Activated T-cell treated with anti-CD3 and anti-CD28 coated beads for 4 hours (primary cell): ENCODE measurements around the gene KIF6.
"Not testable (repeated sequence)": the region's sequence is repeated elsewhere in the genome, so short reads cannot be mapped to it uniquely, and the experiment has no call there.

Experiments used
- DNase-seq: peaks from one replicate; pipeline ENCODE4 v3.0.0-alpha.2; 2020

Gene KIF6

GRCh38 chr6:39493174-39493573 is 232.0 kb downstream of the KIF6 start:
- no peak for DNase-seq

GRCh38 chr6:39490108-39490507 is 235.1 kb downstream of the KIF6 start:
- no peak for DNase-seq

- DNase-seq, result no peak
These were observed 236.8 kb downstream of the KIF6 start for GRCh38 chr6:39488255-39488879.

- DNase-seq, result no peak
These were observed 240.9 kb downstream of the KIF6 start for GRCh38 chr6:39484276-39484675.

GRCh38 chr6:39479819-39480218 is 245.4 kb downstream of the KIF6 start:
- DNase-seq, result not testable (repeated sequence)

GRCh38 chr6:39476670-39477069 is 248.5 kb downstream of the KIF6 start:
- no peak for DNase-seq

- DNase-seq, result no peak
These were observed 249.1 kb downstream of the KIF6 start for GRCh38 chr6:39476151-39476550.

- no peak for DNase-seq
These were observed 253.1 kb downstream of the KIF6 start for GRCh38 chr6:39471954-39472659.

- no peak for DNase-seq
These were observed 254.7 kb downstream of the KIF6 start for GRCh38 chr6:39470506-39470905.

GRCh38 chr6:39468385-39468784 is 256.8 kb downstream of the KIF6 start:
- no peak for DNase-seq

GRCh38 chr6:39466631-39467030 is 258.6 kb downstream of the KIF6 start:
- DNase-seq, result no peak

- no peak for DNase-seq
These were observed 259.7 kb downstream of the KIF6 start for GRCh38 chr6:39465539-39465938.

GRCh38 chr6:39464067-39464466 is 261.1 kb downstream of the KIF6 start:
- DNase-seq, result no peak

- DNase-seq, result no peak
These were observed 271.2 kb downstream of the KIF6 start for GRCh38 chr6:39453956-39454524.

- DNase-seq, result no peak
These were observed 272.0 kb downstream of the KIF6 start for GRCh38 chr6:39453241-39453640.

GRCh38 chr6:39452306-39453145 is 272.7 kb downstream of the KIF6 start:
- no peak for DNase-seq

GRCh38 chr6:39451831-39452230 is 273.4 kb downstream of the KIF6 start:
- DNase-seq, result no peak

- no peak for DNase-seq
These were observed 276.2 kb downstream of the KIF6 start for GRCh38 chr6:39449022-39449421.

- no peak for DNase-seq
These were observed 278.3 kb downstream of the KIF6 start for GRCh38 chr6:39446909-39447308.

- DNase-seq, result no peak
These were observed 279.5 kb downstream of the KIF6 start for GRCh38 chr6:39445667-39446066.

- no peak for DNase-seq
These were observed 280.7 kb downstream of the KIF6 start for GRCh38 chr6:39444479-39445019.

- DNase-seq, result no peak
These were observed 283.2 kb downstream of the KIF6 start for GRCh38 chr6:39441986-39442385.

- DNase-seq, result no peak
These were observed 283.9 kb downstream of the KIF6 start for GRCh38 chr6:39441301-39441700.
